Stimulated activated CD8-positive, alpha-beta memory T cell treated with anti-CD3 and anti-CD28 coated beads, Interleukin-4, amount 100 ng/mL, for 24 hours (primary cell): ENCODE measurements around the gene PNMA1.
"Not testable (repeated sequence)": the region's sequence is repeated elsewhere in the genome, so short reads cannot be mapped to it uniquely, and the experiment has no call there.

Source experiments
- DNase-seq: peaks from one replicate; pipeline ENCODE4 v3.0.0-alpha.2; 2020; ENCODE audit warnings: low read depth

PNMA1 gene

DNA sequence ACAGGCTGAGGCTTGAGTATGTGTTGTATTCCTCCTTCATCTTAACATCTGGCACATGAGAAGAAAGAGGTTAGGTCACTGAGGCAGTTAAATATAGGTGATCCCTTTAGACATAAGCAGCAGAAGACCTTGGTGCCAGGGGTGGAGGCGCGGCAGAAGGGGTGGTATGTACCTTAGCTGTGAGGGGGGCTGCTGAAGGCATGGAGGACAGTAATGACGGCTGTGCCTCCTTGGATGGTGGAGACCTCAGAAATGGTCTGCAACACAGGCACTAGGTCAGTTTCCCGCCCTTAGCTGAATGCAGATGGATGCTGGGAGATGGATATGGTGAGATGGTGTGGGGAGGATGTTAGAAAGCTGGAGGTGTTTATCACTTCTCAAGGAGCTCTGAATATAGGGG, 1.5 kb upstream of the PNMA1 start:
- DNase-seq, result no peak

DNA sequence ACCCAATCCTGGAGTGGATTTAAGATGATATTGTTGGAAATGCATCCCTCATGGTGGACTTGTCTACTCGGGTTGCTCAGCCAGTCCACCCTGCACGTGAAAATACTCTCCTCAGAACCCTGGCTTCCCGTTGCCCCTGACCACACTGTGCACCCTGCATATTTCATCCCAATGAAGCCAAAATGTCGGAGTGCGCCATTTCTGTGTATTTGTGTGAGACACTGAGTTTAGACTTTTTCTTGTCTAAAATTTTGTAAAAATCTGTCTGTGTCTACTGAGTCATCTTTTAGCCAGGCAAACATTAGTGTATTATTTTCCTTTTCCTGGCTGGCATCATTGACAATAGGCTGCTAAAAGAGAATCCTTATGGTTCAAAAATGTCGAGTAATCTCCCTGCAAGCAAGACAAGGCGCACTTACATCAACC, 485 bp upstream of the PNMA1 start:
- no peak for DNase-seq

DNA sequence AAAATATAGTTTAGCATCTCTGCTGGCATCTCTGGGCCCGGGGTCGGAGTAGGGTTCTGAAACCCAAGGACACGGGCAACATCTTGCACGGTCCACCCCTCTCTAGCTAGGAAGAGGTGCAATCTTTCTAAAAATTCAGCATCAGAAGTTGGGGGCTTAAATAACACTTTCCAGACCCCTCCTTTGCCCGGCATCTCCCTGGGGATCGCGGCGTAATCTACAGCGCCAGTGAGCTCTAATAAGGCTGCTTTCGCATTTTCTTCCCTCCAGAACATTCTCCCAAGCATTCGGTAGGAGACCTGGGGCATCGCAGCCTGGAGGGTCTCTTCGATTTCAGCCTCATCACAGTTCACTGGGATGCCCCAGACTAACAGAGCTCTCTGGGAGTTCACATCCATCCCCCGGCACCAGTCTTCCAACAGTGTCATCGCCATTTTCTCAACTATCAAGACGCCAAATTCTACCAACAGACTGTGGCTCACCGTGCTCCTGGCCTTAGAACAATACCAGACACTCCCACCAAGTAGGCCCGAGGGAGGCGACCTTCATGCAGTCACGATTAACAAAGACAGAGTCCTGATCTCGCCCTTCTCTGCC, 880 bp downstream of the PNMA1 start:
- no peak for DNase-seq

DNA sequence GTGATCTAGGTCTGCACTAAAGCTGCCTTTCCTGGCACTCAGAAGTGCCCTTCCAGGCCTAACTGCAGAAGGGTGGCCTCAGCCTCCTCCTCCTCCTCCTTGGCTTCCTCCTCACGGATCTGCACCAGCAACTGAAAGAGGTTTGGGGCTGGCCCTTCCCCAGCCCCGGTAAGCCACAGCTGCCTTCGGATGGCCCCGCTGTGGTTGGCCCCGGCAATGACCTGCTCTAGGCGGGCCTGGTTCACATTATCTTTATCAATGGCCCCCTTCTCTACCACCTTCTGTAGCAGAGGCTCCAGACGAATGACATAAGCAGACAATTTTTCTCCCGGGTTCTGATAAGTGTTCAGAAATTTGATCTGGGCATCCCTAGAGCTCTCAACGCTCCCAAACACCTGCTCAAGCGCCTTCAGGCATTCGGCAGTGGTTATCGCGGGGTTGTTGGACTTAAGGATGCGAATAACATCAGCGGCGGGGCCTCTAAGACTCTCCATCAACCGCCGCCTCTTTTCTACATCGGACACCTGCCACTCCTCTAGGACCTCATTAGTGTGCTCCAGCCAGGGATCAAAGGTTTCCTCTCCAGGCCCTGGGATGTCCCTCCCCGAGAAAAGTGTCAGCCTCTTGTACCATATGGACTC, 1.5 kb downstream of the PNMA1 start:
- no peak for DNase-seq

DNA sequence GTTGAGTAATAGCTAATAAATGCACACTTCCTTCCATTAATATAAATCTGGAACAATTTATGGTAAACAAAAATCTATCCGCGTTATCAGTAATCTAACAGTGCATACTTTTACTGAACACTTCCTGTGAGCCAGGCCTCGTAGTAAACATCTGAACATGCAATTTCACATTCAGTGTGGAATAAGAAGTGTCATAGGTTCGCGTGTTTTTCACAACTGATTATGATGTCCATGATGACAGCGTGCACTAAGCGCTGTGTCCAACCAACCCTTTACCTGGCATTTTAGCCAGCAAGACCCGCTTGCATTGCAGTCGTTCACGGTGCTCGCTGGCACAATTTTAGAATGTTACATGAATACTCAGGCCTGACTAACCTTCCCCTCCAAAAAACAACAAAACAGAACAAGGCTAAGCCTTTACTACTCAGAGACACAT, 2.1 kb downstream of the PNMA1 start:
- no peak for DNase-seq

GRCh38 chr14:73710737-73711136, 3.4 kb downstream of the PNMA1 start:
- DNase-seq, result no peak

DNA sequence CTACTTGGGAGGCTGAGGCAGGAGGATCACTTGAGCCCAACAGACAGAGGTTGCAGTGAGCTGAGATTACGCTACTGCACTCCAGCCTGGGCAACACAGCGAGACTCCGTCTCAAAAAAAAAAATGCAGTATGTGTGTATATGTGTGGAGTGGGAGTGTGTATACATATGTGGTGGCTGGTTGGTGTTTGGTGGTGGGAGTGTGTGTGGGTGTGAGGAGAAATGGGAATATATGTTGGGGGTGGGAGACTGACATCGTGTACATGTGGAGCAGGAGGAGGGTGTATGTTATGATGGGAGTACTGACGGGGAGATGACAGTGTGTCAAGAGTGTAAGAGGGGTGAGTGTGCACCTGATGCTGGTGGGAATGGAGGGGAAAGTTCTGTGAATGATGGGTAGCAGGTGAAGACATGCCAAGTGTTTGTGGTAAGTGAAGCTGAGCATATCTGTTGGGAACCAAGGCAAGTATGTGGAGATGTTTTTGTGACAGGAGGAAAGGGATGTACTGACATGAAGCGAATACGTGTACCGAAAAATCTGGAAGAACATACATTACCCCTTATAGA, 4.2 kb downstream of the PNMA1 start:
- DNase-seq, result no peak

- not testable (repeated sequence) for DNase-seq
Observed at GRCh38 chr14:73708076-73708475, 6.1 kb downstream of the PNMA1 start.

- no peak for DNase-seq
Observed at GRCh38 chr14:73700325-73700724, 13.9 kb downstream of the PNMA1 start.

GRCh38 chr14:73696466-73697400, 17.5 kb downstream of the PNMA1 start:
- no peak for DNase-seq

DNA sequence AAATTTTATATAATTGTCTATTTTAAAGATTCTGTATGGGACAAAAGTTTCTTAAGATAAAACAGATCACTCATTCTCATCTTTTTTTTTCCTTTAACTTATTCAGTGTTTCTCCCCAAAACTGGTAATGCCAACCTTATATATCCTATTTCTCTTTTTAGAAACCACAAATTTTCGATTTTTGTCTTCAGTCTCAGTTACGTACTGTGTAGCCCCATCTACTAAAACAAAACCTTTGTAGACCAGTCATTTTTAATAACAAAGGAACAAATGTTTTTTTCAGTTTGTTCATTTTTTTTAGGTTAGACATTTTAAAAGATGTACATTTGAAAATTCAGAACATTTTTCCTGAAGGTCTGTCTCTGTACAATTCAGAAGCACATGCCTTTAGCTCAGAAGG, 18.2 kb downstream of the PNMA1 start:
- DNase-seq, result no peak

DNA sequence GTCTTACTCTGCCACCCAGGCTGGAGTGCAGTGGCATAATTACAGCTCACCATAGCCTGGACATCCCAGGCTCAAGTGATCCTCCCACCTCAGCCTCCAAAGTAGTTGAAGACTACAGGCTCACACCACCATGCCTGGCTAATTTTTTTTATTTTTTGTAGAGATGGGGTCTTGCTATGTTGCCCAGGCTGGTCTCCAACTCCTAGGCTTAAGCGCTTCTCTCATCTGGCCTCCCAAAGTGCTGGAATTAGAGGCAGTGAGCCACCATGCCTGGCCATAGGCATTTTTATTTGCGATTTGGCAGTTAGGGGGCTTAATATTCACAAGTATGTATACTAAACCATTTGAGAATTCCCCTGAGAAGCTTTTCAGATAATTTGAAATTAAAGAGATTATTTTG, 19.1 kb downstream of the PNMA1 start:
- no peak for DNase-seq

GRCh38 chr14:73694083-73694482, 20.1 kb downstream of the PNMA1 start:
- no peak for DNase-seq

- DNase-seq, result no peak
Observed at GRCh38 chr14:73686901-73687300, 27.3 kb downstream of the PNMA1 start.

DNA sequence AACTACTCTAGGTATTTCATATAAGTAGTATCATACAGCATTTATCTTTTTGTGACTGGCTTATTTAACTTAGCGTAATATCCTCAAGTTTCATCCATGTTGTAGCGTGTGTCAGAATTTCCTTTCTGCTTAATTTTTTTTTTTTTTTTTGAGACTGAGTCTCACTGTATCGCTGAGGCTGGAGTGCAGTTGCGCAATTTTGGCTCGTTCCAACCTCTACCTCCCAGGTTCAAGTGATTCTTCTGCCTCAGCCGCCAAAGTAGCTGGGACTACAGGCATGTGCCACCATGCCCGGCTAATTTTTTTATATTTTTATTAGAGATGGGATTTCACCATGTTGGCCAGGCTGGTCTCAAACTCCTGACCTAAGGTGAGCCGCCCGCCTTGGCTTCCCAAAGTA, 28.9 kb downstream of the PNMA1 start:
- DNase-seq, result no peak

- no peak for DNase-seq
Observed at GRCh38 chr14:73684627-73685026, 29.6 kb downstream of the PNMA1 start.

- no peak for DNase-seq
Observed at GRCh38 chr14:73680821-73681220, 33.4 kb downstream of the PNMA1 start.

GRCh38 chr14:73678698-73679097, 35.5 kb downstream of the PNMA1 start:
- no peak for DNase-seq

- DNase-seq, result no peak
Observed at GRCh38 chr14:73674986-73675385, 39.2 kb downstream of the PNMA1 start.

DNA sequence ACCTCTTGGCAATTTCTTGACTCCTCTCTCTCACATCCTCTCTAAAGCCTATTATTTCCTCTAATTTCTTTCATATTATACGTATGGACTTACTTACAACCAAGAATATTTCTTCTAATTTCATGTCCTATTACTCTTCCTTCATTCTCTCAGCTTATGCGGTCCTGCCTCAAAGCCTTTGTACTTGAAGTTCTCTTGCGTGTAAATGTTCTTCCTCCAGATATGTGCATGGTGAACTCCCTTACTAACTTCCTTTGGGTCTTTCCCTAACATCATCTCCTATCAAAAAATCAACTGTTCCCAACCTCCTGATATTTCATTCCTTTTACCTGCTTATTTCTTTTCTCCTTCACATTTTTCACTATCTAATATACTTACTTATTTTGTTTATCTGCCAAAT, 46.3 kb downstream of the PNMA1 start:
- DNase-seq, result no peak

DNA sequence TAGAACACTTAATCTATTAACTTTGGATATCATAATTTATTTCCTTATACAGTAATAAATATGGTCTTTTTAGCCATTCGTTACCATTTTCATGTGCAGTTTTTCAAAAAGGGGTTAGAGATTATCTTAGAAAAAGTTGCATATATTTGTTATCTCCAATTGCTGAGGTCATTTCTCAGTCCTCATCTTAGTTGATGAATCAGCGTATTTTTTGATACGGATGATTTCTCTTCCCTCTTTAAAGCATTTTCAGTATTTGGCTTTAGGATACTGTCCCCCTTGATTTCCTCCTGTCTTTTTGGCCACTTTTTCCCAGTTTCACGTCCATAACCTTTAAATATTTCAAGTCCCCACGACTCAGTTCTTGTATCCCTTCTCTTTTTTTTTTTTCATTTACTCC, 47.6 kb downstream of the PNMA1 start:
- no peak for DNase-seq

DNA sequence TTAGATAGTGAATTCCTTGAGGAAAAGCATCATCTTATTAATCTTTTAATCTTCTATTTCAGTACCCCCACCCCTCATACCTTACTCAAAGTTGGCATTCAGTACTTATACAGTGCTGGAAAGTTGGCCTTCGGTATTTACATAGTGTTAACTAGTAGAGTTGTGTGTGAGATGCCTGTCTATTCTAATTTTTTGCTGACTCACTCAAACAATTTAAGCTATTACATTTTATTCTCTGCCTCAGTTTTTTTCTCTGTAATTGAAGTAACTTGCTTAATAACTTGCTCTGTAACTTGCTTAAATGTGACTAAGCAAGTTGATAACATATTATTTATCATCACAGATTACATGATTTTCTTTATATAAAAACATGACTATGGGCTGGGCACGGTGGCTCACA, 49.1 kb downstream of the PNMA1 start:
- DNase-seq, result no peak
